Measurements from ENCODE around the gene ATF5.
"Not testable (repeated sequence)": the region's sequence is repeated elsewhere in the genome, so short reads cannot be mapped to it uniquely, and the experiment has no call there.

The ATF5 gene

DNA sequence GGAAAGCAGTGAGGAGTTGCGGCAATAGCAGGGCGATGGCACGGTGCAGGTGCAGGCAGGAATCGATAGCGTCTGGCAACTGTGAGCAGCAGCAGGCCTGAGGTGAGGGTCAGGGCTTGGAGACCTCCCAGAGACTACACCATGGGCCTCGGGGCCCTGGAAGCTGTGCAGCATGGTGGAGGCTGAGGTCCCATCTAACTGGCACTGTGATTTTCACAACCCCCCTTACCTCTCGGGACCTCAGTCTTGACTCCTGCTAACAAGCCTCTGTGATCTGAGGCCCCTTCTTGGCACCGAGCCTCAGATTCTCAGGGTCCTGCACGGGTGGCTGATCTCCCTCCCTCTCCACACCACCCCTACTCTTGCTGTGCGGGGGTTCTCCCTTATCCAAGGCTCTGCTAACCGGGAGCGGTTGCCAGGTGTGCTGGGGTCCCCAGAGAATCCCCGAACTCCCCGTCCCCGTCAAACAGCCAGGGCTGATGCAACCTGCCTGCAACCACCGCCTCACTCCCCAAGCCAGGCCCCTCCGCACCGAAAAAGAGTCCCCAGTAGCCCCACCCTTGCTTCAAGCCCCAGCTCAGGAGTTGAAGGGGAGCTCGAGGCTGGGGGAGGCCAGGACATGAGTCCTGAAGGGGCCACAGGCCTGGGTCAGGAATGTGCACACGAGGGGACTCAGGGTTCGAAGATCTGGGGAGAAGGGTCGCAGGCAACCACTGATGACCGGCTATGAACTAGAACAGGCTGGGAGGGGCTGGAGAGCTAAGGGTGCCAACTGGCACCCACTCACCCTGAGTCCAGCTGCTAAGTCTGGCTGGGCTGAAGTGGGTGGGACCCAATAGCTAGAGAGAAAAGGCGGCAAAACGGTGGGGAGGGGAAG is 4.8 kb upstream of the ATF5 start:
- no peak for DNase-seq

DNA sequence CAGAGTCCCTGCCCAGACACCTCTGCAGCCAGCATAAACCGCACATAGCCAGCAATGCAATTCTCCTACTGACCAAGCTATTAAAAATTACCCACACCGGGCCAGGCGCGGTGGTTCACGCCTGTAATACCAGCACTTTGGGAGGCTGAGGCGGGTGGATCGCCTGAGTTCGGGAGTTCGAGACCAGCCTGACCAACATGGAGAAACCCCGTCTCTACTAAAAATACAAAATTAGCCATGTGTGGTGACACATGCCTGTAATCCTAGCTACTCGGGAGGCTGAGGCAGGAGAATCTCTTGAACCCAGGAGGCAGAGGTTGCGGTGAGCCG is 4.2 kb upstream of the ATF5 start:
- DNase-seq, result not testable (repeated sequence)

DNA sequence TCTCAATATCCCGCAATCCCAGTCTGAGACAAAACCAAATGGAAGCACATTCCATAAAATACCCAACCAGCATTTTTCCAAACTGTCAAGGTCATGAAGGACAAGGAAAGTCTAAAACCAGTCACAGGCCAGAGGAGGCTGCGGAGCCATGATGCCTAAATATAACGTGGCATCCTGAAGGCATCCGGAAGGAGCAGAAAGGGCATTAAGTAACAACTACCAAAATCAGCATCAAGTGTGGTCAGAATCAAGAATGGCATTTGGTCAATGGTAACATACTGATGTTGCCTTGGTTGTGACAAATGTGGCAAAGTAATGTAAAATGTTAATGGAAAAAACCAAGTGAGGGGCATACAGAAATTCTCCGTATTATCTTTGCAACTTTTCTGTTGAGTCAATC is 3.5 kb upstream of the ATF5 start:
- no peak for DNase-seq

DNA sequence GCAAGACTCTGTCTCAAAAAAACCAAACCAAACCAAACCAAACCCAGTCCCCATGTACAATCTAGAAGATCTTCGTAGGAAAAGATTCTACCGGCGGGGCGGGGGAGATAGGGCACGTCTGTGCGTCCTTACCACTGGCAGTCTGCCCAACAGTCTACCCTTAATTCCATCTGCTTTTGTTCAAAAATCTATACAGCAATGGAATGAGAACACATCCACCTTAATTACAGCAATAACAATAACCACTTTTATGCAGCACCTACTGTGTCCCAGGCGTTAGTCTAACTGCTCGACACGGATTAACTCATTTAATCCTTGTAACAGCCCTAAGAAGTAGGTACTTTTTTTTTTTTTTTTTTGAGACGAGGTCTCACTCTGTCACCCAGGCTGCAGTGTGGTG is 2.5 kb upstream of the ATF5 start:
- DNase-seq, result no peak

DNA sequence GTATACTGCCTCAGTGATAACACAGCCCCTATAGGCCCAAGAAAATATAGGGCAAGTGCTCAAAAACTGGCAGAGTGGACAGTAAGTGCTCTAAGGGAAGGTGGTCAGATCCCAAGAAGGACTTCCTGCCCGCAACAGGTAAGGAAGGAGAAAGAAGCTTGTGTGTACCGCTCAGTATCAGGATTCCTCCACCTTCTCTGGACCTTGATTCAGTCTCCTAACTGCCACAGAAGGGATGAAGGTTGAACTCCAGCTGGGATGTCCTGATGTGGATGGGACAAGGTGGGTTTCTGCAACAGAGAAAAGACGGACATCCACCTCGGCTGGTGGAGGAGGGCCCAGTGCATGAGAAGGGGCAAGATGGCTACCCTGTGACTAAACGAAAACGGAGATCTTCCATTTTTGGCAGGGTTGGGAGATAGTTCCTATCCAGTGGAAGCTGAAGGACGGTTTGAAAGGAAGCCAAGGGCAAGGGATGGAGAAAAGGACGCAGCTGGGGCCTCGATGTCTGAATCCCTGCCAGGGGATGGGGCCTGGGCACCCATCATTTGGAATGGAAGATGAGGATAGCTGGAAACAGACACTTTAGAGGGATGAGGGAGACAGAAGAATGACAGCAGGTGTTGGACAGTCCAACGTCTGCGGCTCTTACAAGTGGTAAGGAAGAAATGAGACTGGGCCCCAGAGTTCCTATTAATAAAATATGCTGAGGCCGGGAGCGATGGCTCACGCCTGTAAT is 1.3 kb upstream of the ATF5 start:
- no peak for DNase-seq

DNA sequence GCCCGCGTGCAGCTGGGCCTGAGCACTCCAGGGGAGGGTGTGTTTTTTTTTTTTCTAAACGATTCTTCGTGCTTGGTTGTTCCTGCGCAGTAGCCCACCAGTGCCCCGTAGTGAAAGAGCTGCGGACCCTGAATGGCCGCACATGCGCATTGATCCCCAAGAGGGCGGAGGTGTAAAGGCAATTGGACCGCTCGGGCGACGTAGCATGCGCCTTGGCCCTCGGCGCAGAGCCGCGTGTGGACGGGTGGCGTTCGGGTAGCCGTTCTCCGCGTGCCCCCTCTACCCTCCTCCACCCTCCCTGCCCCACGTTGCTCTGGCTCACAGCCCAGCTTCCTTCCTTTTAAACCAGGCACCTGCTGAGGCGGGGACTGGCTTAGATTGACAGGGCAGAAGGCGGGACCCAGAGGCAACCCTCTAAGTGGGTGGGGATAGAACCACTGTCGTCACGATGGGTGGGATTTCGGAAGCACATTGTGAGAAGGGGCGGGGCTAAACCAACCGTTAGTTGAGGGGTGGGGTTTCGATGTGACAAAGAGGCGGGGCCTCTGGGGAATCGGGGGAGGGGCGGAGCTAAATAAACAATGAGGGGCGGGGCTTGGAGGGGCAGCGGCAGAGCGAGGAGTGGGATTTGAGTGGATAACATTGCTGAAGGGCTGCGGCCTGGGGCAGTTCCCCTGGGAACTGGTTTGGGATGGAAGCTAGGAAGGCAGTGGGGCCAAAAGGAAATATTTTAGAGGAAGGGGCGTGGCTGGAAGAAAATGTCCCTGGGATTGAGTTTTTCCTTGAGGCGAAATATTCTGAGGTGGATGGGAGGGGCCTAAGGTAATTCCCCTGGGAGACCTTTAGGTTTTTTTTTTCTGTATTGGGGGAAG is 842 bp downstream of the ATF5 start:
- DNase-seq, result peak; percentile 97

DNA sequence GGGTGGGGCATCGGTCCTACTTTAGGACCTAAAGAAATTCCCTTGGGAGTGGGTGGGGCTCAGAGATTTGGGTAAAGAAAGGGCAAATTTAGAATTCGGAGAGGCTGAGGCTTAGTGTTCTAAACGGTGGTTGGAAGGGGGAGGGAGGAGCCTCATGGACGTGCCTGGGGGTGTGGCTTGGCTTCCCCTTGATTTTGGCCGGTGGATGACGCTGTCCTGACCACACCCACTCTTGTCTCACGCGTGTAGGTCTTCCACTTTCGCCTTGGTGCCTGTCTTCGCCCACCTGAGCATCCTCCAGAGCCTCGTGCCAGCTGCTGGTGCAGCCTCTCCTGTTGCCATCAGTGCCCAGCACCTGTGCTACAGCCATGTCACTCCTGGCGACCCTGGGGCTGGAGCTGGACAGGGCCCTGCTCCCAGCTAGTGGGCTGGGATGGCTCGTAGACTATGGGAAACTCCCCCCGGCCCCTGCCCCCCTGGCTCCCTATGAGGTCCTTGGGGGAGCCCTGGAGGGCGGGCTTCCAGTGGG is 1.5 kb downstream of the ATF5 start:
- DNase-seq, result peak; percentile 36 to 47

DNA sequence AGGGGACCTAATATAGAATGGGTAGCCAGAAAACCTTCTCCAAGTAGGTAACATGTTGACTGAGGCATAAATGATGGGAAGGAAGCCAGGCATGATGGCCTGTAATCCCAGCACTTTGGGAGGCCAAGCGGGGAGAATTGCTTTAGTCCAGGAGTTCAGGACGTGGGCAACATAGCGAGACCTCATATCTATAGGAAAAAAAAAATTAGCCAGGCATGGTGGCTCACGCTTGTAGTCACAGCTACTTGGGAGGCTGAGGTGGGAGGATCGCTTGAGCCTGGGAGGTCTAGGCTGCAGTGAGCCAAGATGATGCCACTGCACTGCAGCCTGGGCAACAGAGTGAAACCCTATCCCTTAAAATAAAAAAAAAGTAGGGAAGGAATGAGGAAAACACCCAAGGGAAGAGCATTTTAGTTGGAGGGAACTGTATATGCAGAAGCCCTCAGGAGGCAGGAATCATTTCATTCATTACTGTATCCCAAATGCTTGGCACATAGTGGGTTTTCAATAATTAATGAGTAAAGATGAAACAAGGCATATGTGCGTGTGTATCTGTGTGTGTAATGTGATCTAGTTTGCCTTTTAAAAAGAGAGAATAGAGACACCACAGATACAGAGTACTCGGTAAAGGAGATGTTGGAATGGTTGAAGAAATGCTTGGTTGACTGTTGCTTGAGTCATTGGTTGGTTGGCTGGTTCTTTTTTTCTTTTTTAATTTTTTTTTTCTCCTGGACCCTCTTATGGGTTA is 2.5 kb downstream of the ATF5 start:
- no peak for DNase-seq

DNA sequence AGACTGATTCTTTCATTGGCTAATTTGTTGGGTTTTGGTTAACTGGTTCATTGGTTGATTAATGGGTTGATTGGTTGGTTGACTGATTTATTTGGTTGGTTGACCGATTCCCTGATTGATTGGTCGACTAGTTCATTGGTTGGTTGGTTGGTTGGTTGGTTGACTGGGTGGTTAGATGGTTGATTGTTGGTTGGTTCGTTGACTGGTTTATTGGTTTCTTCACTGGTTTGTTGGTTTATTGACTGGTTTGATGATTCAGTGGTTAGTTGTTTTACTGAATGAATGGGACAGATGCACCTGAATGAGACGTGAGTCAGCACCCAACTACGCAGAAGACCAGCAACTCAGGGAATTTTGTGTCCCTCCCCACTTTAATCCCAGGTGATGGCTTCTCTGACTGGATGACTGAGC is 3.0 kb downstream of the ATF5 start:
- no peak for DNase-seq

DNA sequence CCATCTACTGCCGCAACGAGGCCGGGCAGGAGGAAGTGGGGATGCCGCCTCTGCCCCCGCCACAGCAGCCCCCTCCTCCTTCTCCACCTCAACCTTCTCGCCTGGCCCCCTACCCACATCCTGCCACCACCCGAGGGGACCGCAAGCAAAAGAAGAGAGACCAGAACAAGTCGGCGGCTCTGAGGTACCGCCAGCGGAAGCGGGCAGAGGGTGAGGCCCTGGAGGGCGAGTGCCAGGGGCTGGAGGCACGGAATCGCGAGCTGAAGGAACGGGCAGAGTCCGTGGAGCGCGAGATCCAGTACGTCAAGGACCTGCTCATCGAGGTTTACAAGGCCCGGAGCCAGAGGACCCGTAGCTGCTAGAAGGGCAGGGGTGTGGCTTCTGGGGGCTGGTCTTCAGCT is 3.7 kb downstream of the ATF5 start:
- DNase-seq, result peak; percentile 33 to 64

DNA sequence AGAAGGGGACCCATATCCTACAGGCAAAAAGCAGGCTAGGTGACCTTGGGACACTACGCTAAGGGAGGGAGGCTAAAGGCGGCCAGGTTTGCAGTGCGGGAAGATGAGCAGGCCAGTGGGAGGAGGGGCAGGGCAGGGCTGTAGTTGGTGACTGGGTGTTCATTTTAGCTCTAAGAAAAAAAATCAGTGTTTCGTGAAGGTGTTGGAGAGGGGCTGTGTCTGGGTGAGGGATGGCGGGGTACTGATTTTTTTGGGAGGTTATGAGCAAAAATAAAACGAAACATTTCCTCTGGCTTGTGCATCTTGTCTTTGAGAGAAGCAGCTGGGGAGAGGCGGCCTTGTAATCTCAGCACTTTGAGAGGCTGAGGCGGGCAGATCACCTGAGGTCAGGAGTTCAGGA is 4.6 kb downstream of the ATF5 start:
- DNase-seq, result no peak

DNA sequence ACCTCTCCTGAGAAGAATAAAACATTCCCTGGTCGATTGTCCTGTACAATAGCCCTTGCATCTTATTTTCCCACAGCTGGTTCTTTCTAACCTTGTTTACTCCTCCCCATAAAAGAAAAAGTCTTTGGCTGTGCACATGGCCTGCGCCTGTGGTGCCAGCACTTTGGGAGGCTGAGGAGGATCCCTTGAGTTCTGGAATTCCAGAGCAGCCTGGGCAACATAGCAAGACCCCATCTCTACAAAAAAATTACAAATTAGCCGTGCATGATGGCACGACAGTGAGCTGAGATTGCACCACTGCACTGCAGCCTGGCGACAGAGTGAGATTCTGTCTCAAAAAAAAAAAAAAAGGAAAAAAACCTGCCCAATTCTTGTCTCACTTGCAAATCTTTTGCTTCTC is 7.5 kb downstream of the ATF5 start:
- DNase-seq, result no peak

DNA sequence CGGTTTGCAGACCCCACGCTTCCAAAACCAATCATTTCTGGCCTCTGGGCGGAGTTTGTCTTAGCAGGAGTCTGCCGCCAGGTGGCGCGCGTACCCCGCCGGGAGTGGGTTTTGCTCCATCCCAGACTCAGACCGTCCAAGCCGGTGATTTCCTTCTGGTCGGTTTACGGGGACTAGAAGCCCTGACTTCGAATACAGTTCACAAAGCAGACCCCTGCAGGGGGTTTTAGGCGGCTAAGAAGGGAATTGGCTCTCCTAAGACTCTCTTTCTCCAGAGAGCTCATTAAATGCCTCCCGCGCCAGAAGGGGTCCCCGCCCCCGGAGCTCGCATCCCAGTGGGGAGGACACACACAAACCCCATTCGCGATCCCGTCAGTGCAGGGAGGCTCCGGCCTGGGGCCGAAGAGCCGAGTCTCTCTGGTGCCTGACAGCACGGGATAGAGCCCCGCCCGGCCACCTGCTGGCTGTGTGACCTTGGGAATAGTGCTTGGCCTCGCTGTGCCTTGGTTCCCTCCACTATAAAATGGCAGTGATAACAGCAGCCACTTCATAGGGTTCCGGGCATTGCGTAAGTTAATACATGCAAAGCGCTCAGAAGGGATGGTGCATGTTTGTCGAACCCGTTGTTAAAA is 8.9 kb downstream of the ATF5 start:
- peak; percentile 75 to 79 for DNase-seq

DNA sequence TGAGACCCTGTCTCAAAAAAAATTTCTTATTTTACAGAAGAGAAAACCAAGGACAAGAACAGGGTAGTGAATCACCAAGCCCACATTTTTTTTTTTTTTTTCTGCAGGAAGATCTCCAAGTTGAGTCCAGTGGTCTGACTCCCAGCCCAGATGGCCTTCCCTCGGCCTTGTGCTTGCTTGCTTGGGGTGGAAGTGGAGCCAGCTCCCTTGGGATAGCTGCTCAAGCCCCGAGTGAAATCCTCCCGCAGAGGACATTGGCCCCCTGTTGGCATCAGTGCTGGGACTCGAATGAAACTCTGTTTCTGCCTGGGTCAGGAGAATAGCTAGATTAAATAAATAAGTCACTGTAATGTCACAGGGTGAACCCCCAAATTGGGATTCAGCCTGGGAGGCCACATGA is 9.7 kb downstream of the ATF5 start:
- DNase-seq, result no peak

DNA sequence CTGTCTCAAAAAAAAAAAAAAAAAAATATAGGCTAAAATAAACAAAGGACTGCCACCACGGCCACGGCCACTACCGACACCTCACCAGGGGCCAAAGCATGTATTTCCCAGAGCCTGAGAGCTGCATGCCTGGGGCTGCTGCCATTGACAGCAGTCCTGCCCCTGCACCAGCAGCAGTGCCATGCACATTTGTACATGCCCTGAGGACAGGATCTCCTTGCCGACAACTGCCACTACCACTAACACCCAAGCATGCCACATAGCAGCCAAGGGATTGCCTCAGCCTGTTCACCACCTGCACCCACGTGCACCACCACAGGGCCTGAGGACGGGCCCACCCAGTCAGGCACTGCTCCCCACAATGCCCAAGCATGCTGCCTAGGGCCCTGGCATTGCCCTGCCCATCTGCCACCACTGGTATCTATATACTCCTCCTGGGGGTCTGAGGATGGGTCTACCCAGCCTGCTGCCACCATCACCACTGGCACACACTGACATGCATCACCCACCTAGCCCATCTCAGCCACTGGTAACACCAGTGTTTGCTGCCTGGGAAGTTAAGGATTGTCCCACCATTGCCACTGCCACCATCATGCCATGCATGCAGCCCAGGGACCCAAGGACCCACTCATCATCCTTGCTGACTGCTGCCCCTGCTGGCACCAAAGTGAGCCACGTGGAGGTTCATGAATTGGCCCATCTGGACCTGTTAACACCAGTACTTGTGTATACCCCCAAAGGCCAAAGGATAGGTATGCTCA is 10.9 kb downstream of the ATF5 start:
- DNase-seq, result no peak

DNA sequence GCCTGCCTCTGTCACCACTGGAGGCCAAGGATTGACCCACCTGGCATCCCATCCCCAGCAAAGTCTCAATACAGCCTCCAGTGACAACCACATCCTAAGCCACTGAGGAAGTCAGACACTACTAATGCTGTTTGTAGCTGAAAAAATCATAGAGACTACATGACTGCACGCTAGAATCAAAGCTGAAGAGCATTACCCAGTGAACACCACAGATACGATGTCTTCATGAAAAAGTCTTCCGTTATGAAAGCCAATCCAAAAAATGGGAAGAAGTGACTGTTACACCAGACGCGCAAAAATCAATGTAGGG is 11.4 kb downstream of the ATF5 start:
- DNase-seq, result no peak

DNA sequence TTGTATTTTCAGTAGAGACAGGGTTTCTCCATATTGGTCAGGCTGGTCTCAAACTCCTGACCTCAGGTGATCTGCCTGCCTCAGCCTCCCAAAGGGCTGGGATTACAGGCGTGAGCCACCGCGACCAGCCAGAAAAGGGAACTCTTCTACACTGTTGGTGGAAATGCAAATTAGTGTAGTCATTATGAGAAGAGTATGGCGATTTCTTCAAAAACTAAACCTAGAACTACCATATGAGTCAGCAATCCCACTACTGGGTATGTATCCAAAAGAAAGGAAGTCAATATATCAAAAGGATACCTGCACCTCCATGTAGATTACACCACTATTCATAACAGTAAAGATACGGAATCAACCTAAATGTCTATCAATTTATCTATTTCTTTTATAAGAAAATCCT is 15.6 kb downstream of the ATF5 start:
- DNase-seq, result peak in 1 of 2 donors; percentile 19

DNA sequence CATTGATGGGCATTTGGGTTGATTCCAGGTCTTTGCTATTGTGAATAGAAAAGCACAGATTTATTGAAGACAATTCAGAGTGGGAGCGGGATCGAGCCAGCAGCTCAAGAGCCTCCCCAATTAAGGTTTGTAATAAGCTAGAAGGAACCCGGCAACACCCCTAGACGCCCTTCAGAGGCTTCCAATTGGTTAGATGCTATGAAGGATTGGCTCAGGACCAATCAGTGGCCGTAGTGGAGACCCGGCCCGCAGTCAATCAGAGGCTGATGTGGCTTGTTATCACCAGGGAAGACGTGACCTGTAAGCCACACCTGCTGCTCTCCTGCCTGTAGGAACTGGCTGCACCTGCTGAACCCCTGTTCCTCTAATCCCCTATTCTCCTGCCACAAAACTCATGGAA is 17.4 kb downstream of the ATF5 start:
- no peak for DNase-seq

DNA sequence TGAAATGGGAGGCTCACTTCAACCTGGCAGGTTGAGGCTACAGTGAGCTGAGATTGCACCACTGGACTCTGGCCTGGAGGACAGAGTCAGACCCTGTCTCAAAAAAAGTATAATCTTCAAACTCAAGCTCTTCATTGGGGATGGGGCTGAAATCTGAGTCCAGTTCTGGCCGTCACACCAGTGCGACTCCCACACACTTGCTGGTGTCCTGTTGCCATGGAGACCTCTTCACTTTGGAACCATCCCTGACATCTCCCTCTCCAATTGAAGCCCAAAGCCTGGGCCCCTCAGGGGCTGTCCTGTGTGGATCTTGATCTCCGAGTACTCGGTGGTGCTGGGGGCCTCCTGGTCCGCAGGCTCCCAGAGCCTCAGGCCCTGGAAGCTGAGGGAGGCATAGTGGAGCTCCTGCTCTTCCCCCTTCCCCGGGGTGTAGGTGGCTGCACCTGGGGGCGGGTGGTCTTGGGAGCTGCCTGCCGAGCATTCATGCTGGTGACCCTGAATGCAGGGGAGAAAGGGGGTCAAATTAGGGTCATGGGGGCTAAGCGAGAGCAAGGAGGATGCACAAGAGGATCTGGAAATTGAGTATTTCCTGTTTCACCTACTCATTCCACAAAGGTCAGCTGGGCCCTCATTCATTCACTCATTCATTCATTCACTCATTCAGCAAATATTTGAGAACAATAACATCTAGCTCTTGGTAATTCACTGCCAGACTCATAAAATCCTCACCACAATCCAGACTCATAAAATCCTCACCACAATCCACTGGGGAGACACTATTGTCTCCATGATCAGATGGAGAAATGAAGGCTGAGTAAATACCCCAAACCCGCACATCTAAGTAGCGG is 21.0 kb downstream of the ATF5 start:
- no peak for DNase-seq

DNA sequence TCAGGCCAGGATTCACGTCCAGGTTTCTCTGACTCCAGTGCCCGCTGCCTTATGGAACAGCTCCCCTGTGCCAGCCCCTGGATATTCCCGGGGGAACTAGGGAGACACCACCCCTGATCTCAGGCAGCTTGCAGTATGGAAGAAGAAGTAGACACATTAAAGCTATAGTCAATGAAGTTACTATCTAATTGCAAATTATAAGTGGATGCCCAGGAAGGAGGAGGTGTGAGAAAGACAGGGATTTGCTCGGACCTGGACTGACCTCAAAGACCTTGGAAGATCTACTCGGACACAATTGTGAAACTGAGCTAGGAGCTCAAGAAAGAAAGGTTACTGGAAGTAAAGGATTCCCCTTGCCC is 21.6 kb downstream of the ATF5 start:
- DNase-seq, result no peak
